DMS 273 (cell line): Measurements from ENCODE around the gene MGAT1.
A peak's percentile ranks its signal among the peaks of the same experiment; 100 is the strongest.
"Not testable (repeated sequence)": the region's sequence is repeated elsewhere in the genome, so short reads cannot be mapped to it uniquely, and the experiment has no call there.

Experiments
- DNase-seq: peaks from one replicate; lab custom pipeline; 2025; ENCODE audit not compliant: unreplicated experiment; lab: John Stamatoyannopoulos, UW

Gene MGAT1

DNA sequence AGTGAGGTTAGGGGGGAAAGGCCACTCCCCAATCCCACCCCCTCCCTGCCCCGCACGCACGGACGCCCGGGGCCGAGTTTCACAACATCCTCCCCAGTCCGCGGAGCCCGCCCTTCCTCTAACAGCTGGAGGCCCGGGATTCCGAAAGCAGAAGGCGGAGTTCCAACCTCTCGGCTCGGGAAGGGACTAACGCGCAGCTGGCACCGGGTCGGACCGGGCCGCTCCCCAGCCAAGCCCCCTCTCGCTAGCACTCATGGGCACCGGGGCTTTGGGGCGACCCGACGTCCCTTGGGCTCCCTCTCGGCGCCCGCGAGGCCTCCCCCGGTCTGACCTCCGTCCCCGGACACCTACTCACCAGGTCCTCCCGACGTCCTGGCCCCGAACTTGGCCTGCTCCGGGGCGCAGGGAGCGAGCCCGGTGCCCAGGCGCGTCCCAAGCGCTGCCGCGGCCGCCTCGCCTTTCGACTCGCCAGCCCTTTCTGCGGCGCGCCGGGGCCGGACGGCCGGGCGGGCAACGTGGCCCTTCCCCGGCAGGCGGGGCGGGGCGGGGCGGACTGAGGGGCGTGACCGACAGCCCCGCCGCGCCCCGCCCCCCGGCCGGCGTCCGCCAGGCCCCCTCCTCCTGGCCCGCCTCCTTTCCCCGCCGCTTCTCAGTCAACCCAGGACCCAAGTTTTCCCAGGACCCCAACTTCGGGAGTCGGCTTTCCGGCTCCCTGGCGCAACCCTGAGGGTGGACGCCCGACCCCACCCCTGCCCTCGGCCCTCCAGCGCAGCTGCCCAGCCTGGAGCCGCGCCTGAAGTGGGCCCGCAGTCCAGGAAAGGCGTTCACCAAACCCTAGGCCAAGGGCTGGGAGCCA is at the start of gene MGAT1:
Gene MGAT1, minus strand, starts transcription at position 482 of the 856 bp plus-strand sequence. CDS start 9,835 bp downstream, outside the sequence.
- DNase-seq: peak; percentile 87

DNA sequence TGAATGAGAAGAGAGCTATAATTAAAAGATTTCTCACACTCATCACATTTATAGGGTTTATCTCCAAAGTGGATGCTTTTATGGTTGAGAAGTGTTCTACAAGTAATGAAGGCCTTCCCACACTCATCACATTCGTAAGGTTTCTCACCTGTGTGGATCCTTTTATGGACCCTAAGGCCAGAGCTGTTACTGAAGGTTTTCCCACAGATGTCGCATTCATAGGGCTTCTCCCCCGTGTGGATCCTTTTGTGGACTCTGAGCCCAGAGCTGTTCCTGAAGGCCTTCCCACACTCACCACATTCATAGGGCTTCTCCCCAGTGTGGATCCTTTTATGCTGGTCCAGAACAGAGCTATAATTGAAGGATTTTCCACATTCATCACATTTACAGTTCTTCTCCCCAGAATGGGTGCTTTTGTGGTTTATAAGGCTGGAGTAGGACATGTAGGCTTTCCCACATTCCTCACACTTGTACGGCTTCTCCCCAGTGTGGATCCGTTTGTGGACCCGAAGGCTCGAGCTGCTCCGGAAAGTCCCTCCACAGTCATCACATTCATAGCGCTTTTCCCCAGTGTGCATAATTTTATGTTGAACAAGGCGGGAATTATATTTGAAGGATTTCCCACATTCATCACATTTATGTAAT is 48.0 kb upstream of the MGAT1 start:
- no peak for DNase-seq

DNA sequence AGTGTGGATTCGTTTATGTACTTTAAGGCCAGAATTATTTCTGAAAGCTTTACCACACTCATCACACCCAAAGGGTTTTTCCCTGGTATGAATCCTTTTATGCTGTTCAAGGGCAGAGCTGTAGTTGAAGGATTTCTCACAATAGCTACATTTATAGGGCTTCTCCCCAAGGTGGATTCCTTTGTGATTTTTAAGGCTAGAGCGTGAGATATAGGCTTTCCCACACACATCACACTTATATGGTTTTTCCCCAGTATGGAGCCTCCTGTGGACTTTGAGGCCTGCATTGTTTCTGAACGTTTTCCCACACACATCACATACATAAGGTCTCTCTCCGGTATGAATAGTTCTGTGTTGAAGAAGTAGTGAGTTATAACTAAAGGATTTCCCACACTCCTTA is 47.2 kb upstream of the MGAT1 start:
- no peak for DNase-seq

DNA sequence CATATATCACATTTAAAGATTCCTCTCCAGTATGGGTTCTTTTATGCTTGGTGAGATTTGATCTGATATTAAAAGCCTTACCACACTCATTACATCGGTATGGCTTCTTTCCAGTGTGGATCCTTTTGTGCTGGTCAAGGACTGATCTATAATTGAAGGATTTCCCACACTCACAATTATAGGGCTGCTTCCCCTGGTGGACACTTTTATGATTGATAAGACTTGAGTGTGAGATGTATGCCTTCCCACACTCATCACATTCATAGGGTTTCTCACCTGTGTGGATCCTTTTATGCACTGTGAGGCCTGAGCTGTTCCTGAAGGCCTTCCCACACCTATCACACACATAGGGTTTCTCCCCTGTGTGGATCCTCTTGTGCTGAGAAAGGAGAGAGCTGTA is 46.3 kb upstream of the MGAT1 start:
- no peak for DNase-seq

DNA sequence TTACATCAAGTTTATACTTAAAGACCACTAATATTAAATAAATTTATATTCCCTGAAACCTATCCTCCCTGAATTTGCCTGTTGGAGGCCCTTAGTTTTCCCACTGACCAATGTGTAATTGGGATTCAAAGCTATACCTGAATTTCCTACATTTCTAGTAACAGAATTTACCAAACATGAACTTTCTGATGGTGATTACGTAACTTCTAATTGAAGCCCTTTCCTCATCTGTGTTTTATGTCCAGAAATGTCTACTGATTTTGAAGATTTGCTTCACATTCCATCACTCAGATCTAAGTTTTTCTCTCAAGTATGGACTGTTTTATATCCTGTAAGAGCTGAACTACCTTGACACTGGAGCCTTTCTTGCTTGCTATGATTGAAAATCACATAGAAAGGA is 45.7 kb upstream of the MGAT1 start:
- DNase-seq: no peak

DNA sequence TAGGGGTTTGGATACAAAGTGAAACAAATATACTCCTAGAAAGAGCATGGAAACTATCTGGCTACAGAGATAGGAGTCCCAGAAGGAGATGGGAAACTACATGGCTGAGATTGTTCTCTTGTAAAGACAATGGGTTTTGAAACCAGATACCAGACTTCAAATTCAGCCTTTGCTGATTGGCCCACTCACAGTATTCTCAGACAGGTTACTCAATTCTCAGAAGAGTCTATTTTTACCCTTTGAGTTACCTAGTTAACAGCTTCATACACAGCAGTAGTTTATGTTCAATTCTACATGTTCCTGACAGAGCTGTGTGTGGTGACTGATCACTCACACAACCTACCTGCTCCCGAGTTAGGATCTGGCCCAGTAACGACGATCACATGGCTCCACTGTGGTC is 44.4 kb upstream of the MGAT1 start:
- no peak for DNase-seq

DNA sequence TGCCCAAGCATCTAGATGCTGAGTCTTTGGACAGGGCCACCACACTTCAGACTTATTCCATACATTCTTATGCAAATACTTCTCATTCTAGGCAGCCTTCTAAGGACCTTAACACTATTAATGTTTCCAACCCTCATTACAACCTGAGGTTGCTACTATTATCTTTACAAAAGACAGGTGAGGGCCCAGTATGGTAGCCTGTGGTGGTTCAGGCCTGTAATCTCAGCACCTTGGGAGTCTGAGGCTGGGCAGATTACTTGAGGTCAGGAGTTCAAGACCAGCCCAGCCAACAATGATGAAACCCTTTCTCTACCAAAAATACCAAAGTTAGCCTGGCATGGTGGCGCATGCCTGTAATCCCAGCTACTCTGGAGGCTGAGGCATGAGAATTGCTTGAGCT is 42.3 kb upstream of the MGAT1 start:
- no peak for DNase-seq

DNA sequence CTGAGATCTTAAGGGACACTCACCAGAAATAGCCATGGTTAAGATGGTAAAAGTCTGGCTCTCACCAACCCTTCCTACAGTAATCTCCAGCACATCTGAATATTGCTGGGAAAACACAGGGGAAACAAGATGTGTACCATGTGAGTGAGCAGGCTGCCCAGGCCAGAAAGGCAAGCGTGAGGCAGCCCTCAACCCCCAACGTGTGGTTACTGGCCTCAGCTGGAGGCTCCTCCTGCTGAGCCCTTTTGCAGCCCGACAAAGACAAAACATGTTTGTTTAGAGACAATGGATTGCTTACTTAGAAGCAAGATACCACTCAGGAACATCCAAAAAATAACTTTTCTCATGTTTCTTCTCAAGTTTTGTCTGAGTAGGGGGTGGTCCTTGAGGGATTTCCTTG is 41.8 kb upstream of the MGAT1 start:
- no peak for DNase-seq

DNA sequence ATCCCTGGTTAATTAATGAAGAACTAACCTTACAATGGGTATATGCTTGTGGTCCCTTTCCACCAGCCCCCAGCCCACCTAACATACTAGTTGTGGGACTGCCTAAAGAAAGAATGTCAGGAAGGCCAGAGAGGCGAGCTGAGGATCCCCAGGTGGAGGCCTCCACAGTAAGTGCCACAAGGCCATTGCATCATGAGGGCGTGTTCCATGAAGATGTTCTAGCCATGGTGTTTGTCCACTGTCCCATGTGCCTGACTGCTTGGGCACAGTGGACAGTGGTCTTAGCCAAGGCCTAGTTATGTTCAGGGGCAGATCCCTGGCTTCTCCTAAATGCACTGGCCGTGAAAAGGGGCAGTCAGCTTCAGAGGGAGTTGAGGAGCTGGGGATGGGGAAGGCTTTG is 37.3 kb upstream of the MGAT1 start:
- DNase-seq: no peak

DNA sequence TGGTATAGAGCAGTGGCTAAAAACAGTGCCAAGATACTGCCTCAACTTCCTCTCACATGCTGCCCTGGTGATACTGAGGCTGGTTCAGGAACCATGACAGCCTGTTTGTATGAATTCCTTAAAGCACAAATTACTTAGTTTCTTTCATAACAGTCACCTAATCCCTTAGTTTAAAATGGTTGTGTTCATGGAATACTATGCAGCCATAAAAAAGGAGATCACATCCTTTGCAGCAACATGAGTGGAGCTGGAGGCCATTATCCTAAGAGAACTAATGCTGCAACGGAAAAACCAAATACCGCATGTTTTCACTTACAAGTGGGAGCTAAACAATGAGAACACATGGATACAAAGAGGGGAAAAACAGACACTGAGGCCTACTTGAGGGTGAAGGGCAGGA is 36.6 kb upstream of the MGAT1 start:
- DNase-seq: no peak

DNA sequence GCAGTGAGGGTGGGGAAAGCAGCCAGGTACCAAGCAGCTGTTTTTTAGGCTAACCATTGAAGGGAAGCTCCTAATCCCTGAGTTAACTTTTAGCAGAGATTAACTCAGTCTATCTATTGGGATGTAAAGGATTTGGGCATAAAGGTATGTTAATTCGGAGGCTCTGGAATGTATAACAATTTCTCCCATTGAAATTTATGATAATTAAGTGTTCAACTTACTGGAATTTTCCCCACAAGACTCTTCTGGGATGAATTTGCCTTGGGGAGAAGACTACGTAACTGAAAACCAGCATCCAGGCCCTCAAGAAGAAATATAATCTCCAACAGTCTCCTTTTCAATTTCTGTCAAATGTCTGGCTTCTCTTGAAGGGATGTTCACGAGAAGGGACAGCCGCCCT is 34.9 kb upstream of the MGAT1 start:
- no peak for DNase-seq

DNA sequence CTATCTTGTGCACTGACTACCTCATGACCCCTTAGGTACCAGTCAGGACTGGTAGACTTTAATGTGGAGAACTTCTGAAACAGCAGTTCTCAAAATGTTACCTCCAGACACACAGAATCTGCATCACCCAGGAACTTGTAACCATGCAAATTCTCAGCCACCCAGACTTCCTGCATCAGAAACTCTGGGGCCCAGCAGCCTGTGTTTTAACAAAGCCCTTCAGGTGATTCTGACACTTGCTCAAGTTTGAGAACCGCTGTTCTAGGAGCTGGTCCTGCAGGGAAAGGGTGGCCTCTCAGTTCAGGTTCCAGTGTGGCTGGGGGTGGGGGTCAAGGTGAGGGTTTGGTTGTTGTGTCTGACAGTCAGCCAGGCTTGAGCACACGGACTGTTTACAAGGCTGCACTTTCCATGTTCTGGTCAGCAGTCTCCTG is 30.0 kb upstream of the MGAT1 start:
- no peak for DNase-seq

DNA sequence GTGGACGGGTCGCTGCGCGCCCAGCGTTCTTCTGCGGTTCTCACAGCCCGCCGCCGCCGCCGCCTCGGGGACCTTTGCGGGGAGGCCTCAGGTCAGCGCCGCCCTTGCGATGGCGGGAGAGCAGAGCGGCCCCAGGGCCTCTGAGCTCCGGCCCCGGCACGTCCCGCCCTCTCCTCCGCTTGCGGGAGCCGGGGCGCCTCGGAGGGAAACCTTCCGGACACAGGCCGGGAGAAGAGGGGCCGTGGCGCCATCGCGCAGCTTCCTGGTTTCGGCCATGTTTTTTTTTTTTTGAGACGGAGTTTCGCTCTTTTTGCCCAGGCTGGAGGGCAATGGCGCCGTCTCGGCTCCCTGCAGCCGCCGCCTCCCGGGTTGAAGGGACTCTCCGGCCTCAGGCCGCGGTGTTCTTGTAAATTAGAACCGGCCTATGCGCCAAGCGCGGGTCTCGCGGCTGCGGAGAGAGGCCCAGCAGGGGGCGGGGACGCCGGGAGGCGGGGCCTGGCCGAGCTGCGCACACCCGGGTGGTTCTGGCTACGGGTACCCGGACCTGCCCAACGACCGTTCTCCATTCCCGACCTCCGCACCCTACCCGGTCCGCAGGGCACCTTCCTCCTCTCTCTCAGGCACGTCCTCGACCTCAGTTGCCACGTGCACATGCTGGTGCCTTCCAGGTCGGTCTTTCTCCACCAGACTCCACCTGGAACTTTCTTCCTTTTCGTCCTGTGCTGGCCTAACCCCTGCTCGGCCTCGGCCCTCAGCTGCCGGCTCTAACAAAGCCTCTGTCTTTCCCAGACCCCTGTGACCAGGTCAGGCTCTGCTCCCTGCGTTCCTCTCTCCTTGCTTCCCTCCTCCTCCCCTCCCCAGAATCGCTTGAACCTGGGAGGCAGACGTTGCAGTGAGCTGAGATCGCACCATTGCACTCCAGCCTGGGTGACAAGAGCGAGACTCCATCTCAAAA is 28.8 kb upstream of the MGAT1 start:
- peak; percentile 78 for DNase-seq

DNA sequence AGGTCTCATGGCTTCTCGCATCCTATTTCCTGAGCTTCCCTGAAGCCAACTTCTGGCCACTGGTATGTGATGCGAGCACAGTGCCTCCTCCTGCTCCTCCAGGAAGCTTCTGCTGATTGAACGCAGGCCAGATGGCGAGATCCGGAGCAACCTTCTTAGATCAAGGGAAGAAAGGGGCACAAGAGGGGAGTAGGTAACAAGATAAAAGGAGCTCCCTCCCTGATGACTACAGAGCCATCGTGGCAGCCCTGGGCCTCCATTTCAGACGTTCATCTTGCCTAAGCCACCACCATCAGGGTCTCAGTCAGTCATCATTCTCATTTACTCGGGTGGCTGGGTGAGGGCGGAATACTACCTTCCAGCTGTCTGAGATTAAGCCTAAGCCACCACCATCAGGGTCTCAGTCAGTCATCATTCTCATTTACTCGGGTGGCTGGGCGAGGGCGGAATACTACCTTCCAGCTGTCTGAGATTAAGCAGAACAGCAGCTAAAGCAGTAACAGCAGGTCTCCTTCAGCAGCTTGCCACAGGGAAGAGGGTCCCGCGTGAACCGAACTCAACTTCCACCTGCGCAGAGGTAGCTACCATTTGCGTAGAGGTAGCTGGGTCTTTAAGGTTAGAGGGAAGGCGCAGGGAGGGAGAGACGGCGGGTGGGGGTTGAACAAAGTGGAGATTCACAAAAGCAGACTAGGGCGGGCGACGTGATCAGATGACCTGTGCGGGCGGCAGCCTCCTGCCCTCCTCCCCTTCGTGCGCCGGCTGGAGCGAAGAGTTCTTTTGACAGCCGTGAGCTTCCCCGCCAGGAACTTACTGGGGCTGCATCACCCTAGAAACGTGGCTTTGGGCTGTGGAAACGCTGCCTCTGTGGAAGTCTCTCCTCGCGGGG is 27.9 kb upstream of the MGAT1 start:
- peak; percentile 75 for DNase-seq

DNA sequence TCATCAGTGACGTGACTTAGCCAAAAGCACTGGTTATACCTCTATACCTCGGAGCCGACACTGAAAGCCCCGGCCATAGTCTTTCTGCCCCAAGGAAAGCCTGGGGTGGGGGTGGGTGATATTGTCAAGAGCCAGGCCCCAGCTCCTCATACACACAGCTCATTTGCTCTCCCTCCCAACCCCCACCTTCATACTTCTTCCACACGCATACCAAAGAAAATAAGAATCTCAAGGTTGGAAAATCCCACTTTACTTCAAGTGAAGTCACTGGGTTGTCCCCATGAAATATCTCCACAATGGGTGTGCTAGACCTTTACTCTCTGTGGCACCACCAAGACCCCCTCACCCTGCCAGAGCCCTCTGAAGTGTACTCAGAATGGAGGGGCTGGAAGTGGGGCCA is 27.1 kb upstream of the MGAT1 start:
- DNase-seq: no peak

DNA sequence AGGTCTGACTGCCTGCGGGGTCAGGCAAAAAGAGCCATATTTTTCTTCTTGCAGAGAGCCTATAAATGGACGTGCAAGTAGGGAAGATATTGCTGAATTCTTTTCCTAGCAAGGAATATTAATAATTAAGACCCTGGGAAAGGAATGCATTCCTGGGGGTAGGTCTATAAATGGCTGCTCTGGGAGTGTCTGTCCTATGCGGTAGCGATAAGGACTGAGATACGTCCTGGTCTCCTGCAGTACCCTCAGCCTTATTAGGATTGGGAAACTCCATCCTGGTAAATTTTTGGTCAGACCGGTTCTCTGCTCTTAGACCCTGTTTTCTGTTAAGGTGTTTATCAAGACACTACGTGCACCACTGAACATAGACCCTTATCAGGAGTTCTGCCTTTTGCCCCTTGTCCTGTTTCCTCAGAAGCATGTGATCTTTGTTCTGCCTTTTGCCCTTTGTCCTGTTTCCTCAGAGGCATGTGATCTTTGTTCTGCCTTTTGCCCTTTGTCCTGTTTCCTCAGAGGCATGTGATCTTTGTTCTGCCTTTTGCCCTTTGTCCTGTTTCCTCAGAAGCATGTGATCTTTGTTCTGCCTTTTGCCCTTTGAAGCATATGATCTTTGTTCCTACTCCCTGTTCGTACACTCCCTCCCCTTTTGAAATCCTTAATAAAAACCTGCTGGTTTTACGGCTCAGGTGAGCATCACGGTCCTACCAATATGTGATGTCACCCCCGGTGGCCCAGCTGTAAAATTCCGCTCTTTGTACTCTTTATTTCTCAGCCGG is 26.3 kb upstream of the MGAT1 start:
- DNase-seq: peak; percentile 22

DNA sequence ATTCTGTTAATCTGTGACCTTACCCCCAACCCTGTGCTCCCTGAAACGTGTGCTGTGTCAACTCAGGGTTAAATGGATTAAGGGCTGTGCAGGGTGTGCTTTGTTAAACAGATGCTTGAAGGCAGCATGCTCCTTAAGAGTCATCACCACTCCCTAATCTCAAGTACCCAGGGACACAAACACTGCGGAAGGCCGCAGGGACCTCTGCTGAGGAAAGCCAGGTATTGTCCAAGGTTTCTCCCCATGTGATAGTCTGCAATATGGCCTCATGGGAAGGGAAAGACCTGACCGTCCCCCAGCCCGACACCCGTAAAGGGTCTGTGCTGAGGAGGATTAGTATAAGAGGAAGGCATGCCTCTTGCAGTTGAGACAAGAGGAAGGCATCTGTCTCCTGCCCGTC is 24.8 kb upstream of the MGAT1 start:
- not testable (repeated sequence) for DNase-seq

DNA sequence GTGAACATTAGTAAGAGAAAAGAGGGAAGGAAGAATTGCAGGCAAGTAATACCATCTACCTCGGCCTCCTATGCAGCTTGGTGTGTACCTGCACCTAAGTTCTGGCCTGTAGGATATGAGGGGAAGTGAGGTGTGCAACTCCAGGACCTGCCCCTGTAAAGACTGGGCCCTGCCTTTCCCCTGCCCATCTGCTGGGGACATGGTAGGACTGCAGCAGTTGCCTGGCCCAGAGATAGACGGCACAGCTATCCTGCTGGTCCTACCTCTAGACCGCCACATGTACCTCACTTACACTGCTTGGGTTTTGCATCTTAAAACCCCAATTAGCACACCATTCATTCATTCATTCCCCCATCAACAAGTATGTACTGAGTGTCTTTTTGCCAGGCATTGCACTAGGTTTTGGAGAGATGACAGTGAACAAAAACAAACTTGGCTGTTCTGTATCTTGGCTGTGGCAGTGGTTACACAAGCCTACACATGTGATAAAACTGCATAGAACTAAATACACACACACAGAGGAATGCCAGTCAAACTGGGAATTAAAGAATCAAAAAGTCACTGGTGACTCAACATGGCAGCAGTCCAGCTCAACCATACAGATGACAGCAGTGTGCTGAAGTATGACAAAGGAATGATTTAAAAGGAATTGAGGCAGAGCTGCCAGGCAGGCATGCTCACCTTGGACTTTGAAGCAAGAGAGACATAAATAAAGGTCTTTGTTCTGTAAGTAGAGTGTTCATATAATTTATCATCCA is 23.3 kb upstream of the MGAT1 start:
- peak; percentile 21 for DNase-seq
